ENCODE measurements around the gene RXRB.

- no peak for TF ChIP-seq POLR2AphosphoS5 (IDR thresholded peaks at IDR 0.05)
- TF ChIP-seq POLR2A (IDR thresholded peaks at IDR 0.05), result no peak
- TF ChIP-seq CTCF (IDR thresholded peaks at IDR 0.05), result no peak
- no peak for TF ChIP-seq EP300 (IDR thresholded peaks at IDR 0.05)
Observed at GRCh38 chr6:33211136-33211535, 10.7 kb upstream of the RXRB start.

Data from sigmoid colon (tissue), 4 donors.